Right cardiac atrium (tissue), 5 donors: ENCODE measurements around the gene ABO. TPM values are rescaled to one million over a fixed set of nuclear protein-coding genes. Genes with fewer than 3 reads are reported as not detected.
"Not testable (repeated sequence)": the region's sequence is repeated elsewhere in the genome, so short reads cannot be mapped to it uniquely, and the experiment has no call there.

Experiments used
- ATAC-seq, 2 donors: fragments of 200-7000 bp; cut with Tn5 transposase; one replicate each; pipeline versions ENCODE4 v1.8.0 to v1.9.1; 2020; ENCODE audit warnings: moderate library complexity in 2 of 2, mild to moderate bottlenecking in 1 of 2
- DNase-seq, 3 donors: peaks; one replicate each; pipeline ENCODE4 v3.0.0-alpha.2; 2020
- H3K27ac ChIP-seq: one replicate; pipeline ENCODE4 v1.5.1; 2013; ENCODE audit warnings: mild to moderate bottlenecking, low read length, control low read depth, moderate library complexity
- H3K27me3 ChIP-seq: one replicate; pipeline ENCODE4 v1.6.1; 2013; ENCODE audit not compliant: control insufficient read depth, insufficient read depth
- H3K4me1 ChIP-seq: one replicate; pipeline ENCODE4 v1.6.1; 2013; ENCODE audit warnings: low read length; ENCODE audit not compliant: control insufficient read depth, insufficient read depth
- H3K4me3 ChIP-seq: one replicate; pipeline ENCODE4 v1.5.1; 2013; ENCODE audit warnings: low read length, control low read depth
- H3K9me3 ChIP-seq: one replicate; pipeline ENCODE4 v1.6.1; 2013; ENCODE audit warnings: low read length; ENCODE audit not compliant: control insufficient read depth
- WGBS: extraction: QIAGEN DNeasy Blood & Tissue Kit; methylation state at CpG from one replicate; pipeline ENCODE4 v1.1.7; 2013; 5-methylcytosine and 5-hydroxymethylcytosine counted together
- intact Hi-C, 4 donors: fragments of 100-400 bp; cut with DNase I; formaldehyde crosslinking; loops; one replicate each; pipeline versions ENCODE4 v1.11.0 to v1.14.0; 2022 to 2023
- polyA plus RNA-seq: library from polyadenylated mRNA; stranded (reverse); fragments of 200-250 nt; gene quantifications from one replicate; pipeline ENCODE4 v1.2.3, GENCODE V29; 2013
- total RNA-seq, 4 donors: library from RNA; stranded (reverse); fragmentation: NEBNext Ultra II Directional; extraction: Animal tissue kit (Norgen Biotek cat#: 25700); gene quantifications; one replicate each; pipeline ENCODE4 v1.2.1, GENCODE V29; 2021
- donor health status: healthy with polysubstance abuse.
- donor health status: DM: no; HTN: yes; CAD: no.
- donor health status: DM: no; HTN: no; CAD: no.
- donor health status: DM: no; HTN: yes; CAD: no; lungs with severe emphysema.
- donor health status: DM: yes; HTN: yes; CAD: no.

ABO gene
- total and polyA plus RNA-seq, 5 donors, result 0.66 to 2.0 (median 1.2) TPM

DNA sequence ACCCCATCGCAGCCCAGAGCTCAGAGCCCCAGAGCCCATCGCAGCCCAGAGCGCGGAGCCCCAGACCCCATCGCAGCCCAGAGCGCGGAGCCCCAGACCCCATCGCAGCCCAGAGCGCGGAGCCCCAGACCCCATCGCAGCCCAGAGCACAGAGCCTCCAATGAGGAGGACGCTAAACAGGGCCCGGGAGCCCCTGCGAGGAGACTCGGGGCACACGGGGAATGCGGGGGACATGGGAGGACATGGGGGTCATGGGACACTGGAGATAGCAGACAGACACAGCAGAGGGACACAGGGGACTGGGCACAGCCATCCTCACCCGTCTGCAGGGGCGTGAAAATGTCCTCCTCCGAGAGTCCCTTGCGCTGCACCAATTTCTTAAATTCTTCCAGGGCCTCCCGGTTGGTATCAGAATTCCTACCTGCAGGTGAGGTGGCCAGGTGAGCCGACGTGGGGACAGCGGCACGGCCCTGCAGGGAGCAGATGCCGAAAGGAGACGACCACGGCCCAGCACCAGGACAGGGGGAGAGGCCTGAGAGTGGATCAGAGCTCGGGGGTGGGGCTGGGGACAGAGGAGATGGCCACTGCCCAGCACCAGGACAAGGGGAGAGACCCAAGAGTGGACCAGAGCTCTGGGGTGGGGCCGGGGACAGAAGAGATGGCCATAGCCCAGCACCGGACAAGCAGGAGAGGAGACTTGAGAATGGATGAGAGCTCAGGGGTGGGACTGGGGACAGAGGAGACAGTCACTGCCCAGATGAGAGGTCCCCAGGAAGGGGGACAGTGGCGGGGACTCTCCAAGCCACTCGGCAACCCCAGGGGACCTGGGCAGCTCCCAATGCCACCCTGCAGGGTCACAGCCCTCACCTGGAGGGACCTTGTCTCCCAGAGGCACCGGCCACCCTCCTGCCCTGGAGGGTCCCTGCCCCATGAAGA lies 68.7 kb downstream of the ABO start:
- WGBS, result 77% methylated on average over 35 of the region's 35 CpGs
- peak in 1 of 3 donors; percentile 26 for DNase-seq
- Histone ChIP-seq H3K4me1 (no peaks in the 10 kb centered on the region), H3K4me3 (no peak overlapping the region), H3K27ac (no peak overlapping the region), H3K27me3 (no peaks in the 10 kb centered on the region), H3K9me3 (no peaks in the 10 kb centered on the region)
- intact Hi-C loops, result no loop called here
- no peak for ATAC-seq

DNA sequence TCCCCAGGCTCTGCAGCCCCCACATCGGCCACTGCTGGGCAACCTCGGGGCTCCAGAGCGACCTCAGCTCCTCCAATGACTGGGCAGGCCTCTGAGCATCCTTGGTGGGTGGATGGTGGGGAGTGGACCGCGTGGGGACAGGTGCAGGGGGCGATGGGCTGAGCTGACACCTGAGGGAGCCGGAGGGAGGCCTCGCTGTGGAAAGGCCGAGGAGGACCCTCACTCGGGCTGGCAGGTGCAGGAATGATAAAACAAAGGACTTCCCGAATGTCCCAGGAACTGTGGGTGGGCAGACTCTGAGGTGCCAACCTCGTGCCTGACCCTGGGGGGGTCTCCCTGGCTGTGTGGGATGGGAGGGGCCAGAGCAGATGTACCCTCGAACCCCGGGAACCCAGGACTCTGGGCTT lies 69.5 kb downstream of the ABO start:
- DNase-seq, result peak in 1 of 3 donors; percentile 4
- H3K27me3 ChIP-seq, H3K4me3 ChIP-seq, intact Hi-C loops, ATAC-seq, H3K27ac ChIP-seq, H3K4me1 ChIP-seq, H3K9me3 ChIP-seq: not testable (repeated sequence)
- 74% methylated on average over 14 of the region's 14 CpGs for WGBS

Other genes starting within 250 kb of the ABO start
- gene GTF3C5, start 244.2 kb downstream of the ABO start, total RNA-seq, result 10 to 100 TPM; 28.9 to 41.1 (median 32.4) TPM
- gene GTF3C5, start 244.2 kb downstream of the ABO start, polyA plus RNA-seq, result 39.2 TPM
- gene CEL, start 213.2 kb downstream of the ABO start, total RNA-seq, result 1 to 10 TPM; 2.9 to 9.7 (median 5.2) TPM
- gene CEL, start 213.2 kb downstream of the ABO start, polyA plus RNA-seq, result 2.8 TPM
- gene RALGDS, start 154.0 kb downstream of the ABO start, total RNA-seq, result 10 to 100 TPM; 18.5 to 36.3 (median 32.1) TPM
- gene RALGDS, start 154.0 kb downstream of the ABO start, polyA plus RNA-seq, result 33.8 TPM
- gene GBGT1, start 111.3 kb downstream of the ABO start, total RNA-seq, result 10 to 100 TPM in 3 of 4 donors, 1 to 10 TPM in 1; 9.6 to 12.8 (median 11.3) TPM
- 7.4 TPM for gene GBGT1, start 111.3 kb downstream of the ABO start, polyA plus RNA-seq
- not detected for gene OBP2B, start 66.0 kb downstream of the ABO start, total RNA-seq
- not detected for gene OBP2B, start 66.0 kb downstream of the ABO start, polyA plus RNA-seq
- 10 to 100 TPM; 10.9 to 13.2 (median 11.9) TPM for gene SURF6, start 61.0 kb upstream of the ABO start, total RNA-seq
- gene SURF6, start 61.0 kb upstream of the ABO start, polyA plus RNA-seq, result 13.9 TPM
- gene MED22, start 72.9 kb upstream of the ABO start, total RNA-seq, result 10 to 100 TPM; 19.0 to 22.7 (median 20.6) TPM
- 15.2 TPM for gene MED22, start 72.9 kb upstream of the ABO start, polyA plus RNA-seq
- gene RPL7A, start 73.0 kb upstream of the ABO start, total RNA-seq, result 1,000 to 10,000 TPM in 3 of 4 donors, 100 to 1,000 TPM in 1; 973 to 1,213 (median 1,047) TPM
- 1,455 TPM for gene RPL7A, start 73.0 kb upstream of the ABO start, polyA plus RNA-seq
- 10 to 100 TPM; 34.0 to 54.4 (median 43.1) TPM for gene SURF1, start 81.3 kb upstream of the ABO start, total RNA-seq
- 98.8 TPM for gene SURF1, start 81.3 kb upstream of the ABO start, polyA plus RNA-seq
- gene SURF2, start 81.3 kb upstream of the ABO start, total RNA-seq, result 10 to 100 TPM; 11.3 to 13.3 (median 12.5) TPM
- gene SURF2, start 81.3 kb upstream of the ABO start, polyA plus RNA-seq, result 23.4 TPM
- gene SURF4, start 100.9 kb upstream of the ABO start, total RNA-seq, result 100 to 1,000 TPM in 1 of 4 donors, 10 to 100 TPM in 3; 70.2 to 129 (median 91.5) TPM
- gene SURF4, start 100.9 kb upstream of the ABO start, polyA plus RNA-seq, result 67.2 TPM
- 1 to 10 TPM in 1 of 4 donors, under 1 TPM in 2, not detected in 1; 0.31 to 1.0 (median 0.37) TPM for gene STKLD1, start 101.2 kb upstream of the ABO start, total RNA-seq
- 1.3 TPM for gene STKLD1, start 101.2 kb upstream of the ABO start, polyA plus RNA-seq
- gene REXO4, start 142.8 kb upstream of the ABO start, total RNA-seq, result 10 to 100 TPM; 11.9 to 16.3 (median 15.0) TPM
- 10.5 TPM for gene REXO4, start 142.8 kb upstream of the ABO start, polyA plus RNA-seq
- gene ADAMTS13, start 147.2 kb upstream of the ABO start, total RNA-seq, result 1 to 10 TPM; 2.1 to 4.1 (median 3.5) TPM
- gene ADAMTS13, start 147.2 kb upstream of the ABO start, polyA plus RNA-seq, result 4.6 TPM
- 10 to 100 TPM; 10.8 to 13.9 (median 13.8) TPM for gene CACFD1, start 184.8 kb upstream of the ABO start, total RNA-seq
- gene CACFD1, start 184.8 kb upstream of the ABO start, polyA plus RNA-seq, result 12.8 TPM
- gene SLC2A6, start 203.9 kb upstream of the ABO start, total RNA-seq, result 1 to 10 TPM; 1.7 to 4.0 (median 3.6) TPM
- gene SLC2A6, start 203.9 kb upstream of the ABO start, polyA plus RNA-seq, result 3.7 TPM
- gene MYMK, start 249.8 kb upstream of the ABO start, total RNA-seq, result not detected
- not detected for gene MYMK, start 249.8 kb upstream of the ABO start, polyA plus RNA-seq